AML-193 (cell line): Measurements from ENCODE around the gene COL4A1.

Source experiments
- DNase-seq, 2 experiments: peaks; one replicate each; lab custom pipeline; 2025; lab: John Stamatoyannopoulos, UW

COL4A1 gene

DNA sequence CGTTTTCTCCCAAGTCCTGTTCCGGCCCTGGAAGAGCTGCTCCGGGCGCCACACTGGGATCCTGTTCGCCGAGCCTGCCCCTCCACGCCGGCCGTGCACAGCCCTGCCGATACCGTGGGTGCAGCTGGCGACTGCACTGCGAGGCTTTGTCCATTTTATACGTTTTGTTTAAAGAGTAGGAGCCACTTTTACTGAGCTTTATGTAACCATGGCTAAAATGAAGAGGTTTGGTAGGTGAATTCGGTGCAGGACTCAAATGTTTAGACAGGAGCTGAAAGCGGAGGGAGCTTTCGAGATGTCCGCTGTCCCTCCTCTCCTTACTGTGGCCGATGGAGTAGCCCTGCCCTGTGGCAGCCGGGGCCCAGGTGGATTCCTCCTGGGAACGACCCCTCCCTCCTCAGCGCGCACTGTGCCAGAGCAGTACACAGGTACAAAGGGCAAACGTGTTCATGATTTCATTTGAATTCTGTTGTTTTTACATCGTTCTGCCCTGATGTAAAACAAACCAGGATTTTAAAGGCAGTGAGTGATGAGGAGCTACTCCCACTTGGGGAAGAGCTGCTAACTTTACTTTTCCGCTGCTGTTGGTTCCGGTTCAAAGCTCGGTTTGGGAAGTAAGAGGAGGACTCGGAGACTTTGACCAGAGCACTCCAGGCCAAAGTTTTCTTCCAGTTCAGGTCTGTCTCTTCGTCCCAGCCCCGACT, 1.9 kb upstream of the COL4A1 start:
- no peak for DNase-seq

DNA sequence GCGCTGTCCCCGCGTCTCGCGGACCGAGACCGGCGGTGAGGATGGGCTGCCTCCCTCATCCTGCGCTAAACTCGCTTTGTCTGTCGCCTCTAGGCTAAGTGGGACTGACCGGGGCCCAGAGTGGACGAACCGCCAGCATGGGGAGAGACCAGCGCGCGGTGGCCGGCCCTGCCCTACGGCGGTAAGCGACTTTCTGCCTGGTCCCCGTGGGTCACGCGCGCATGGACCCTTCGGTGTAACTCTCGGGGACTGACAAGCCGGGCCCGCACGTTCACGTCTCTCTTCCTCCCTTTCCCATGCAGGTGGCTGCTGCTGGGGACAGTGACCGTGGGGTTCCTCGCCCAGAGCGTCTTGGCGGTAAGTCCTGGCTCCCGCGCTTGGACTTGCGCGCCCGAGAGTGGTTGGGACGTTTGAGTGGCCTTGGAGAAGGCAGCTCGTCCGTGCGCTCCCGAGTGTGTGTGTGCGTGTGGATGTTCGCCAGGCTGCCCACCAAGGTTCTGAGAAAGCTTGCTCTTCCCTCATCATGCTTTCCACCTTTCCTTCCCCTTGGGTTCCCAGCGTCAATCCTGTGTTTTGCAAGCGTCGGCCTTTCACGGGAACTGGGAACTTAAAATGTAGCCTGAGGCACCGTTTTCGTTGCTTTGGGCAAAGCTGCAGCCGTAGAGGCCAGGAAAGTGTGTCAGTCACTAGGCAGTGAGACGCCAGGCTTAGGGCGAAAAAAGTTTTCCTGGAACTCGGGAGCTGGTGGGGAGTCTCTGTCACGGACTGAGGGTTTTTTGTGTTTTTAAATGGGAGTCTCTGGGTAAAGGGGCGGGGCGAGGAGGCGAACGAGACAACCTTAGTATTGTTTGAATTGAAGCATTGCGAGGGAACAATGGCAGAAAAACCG, 1.1 kb upstream of the COL4A1 start:
- no peak for DNase-seq

DNA sequence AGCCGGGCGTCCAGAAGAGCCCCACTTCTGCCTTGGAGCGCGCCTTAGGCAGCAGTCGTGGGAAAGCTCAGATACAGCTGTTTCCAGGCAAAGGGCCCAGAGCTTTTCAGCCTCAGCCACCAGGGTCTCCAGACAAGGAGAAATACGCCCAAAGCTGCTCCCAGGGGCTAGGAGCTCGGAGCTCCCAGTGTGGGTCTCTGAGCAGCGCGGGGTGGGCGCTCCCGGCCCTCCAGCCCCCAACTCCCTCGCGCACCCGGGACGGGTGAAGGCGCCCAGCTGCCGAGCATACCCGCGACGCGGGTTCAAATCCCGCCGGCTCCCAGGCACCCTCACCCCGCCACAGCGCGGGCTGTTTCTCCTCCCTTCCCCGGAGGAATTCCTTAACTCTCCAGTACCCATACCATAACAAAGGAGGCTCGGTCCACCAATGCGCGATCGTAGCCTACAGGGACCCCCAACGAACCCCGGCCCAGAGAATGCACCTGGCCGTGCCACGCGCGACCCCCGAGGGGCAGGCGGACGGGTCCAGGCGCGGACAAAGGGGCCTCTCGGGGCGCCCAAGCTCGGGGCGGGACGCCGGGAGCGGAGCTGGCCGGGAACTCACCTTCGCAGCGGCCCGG, 507 bp downstream of the COL4A1 start:
- DNase-seq = no peak

GRCh38 chr13:110305949-110306339, 1.0 kb downstream of the COL4A1 start:
- no peak for DNase-seq

DNA sequence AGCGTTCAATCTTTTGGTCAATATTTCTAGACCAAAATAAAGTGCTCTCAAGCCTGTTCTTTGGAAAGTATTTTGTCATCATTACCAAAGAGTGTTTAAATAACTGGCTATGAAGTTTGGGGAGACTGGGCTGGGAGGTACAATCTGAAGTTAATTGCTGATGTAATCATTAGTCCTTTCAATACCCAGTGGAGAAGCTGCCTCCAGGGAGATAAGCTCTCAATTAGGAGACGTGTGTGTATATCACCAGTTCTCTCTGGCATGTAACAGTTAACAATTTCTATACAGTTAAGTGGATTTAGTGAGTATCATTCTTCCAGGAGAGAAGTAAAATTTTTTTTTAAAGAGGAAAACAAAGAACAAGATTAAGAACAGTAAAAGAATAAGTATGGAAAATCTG, 1.4 kb downstream of the COL4A1 start:
- no peak for DNase-seq

DNA sequence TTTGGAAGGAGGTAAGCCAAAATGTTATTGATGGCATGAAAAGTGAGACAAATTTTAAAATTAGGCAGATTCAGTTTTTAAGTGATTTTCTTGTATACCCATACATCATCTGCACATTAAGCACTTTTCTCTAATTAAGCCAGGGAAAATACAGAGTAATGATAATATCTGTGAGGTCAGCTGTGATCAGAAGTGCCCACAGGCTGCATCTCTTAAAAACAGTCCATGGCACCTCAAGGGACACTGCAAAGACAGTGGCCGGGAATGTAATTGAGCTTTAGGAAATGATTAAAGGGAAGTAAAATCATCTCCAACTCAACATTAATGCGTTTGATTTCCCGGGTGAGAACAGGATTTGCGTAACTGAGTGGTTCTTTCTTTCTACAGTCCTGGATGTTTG, 2.0 kb downstream of the COL4A1 start:
- no peak for DNase-seq

GRCh38 chr13:110304256-110304655, 2.7 kb downstream of the COL4A1 start:
- DNase-seq = no peak

- DNase-seq = no peak
Measured at GRCh38 chr13:110303644-110304043, 3.3 kb downstream of the COL4A1 start.

- DNase-seq = no peak
Measured at GRCh38 chr13:110302997-110303396, 4.0 kb downstream of the COL4A1 start.

GRCh38 chr13:110301606-110302553, 5.1 kb downstream of the COL4A1 start:
- no peak for DNase-seq

- no peak for DNase-seq
Measured at GRCh38 chr13:110301083-110301482, 5.9 kb downstream of the COL4A1 start.

DNA sequence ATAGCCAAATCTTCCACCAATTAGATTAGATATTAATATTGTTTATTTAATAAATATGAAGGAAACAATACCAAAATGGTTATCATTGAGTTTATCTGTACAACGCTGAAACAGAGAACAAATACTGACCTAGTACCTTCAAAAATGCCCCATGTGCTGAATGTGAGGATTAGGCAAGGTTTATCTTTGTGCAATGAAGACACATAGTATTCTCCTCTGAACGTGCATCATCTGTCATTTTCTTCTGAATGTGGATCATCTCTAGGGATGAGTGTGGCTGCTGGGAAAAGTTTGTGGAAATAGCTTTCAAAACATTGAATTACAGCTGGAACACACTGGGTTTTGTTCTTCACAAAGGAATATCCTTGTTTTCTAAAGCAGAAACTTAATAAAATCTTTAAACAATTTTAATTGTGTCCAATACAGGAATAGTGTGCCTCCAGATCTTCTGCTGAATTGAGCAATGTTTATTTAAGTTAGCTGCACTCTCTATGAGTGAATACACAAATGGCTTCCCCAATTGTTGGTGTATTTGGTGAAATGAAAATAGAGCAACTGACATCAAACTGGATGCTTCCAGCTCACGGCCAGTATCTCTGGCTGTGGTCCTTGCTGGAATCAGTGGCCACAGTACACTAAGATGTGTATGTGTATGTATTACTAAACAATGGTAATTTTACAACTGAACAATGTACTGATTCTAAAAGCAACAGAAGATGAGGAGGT, 6.7 kb downstream of the COL4A1 start:
- DNase-seq = no peak

DNA sequence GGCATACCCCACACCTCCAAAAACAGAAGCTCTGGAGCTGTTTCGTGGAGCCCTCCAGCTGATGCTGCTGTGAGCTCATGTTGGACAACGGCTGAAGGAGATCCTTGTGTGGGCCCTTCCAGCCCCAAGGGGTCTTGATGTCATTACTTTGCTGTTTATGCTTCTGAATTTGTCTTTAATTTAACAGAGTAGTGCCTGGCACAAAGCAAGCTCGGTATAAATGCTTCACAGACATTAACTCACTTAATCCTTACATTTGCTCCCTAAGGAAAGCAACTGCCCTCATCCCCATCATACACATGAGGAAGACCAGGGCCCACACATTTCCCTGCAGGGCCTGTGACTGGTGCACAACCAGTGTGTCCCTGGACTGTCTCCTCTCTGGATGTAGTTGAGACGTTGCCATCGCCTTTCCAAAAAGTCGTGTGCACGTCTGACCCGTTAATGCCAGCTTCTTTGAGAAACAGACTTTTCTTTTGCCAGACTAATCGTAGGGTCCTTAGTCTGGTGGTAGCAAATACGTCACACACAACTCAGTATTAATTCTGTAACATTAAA, 7.6 kb downstream of the COL4A1 start:
- DNase-seq = no peak

- no peak for DNase-seq
Measured at GRCh38 chr13:110298505-110299282, 8.3 kb downstream of the COL4A1 start.

DNA sequence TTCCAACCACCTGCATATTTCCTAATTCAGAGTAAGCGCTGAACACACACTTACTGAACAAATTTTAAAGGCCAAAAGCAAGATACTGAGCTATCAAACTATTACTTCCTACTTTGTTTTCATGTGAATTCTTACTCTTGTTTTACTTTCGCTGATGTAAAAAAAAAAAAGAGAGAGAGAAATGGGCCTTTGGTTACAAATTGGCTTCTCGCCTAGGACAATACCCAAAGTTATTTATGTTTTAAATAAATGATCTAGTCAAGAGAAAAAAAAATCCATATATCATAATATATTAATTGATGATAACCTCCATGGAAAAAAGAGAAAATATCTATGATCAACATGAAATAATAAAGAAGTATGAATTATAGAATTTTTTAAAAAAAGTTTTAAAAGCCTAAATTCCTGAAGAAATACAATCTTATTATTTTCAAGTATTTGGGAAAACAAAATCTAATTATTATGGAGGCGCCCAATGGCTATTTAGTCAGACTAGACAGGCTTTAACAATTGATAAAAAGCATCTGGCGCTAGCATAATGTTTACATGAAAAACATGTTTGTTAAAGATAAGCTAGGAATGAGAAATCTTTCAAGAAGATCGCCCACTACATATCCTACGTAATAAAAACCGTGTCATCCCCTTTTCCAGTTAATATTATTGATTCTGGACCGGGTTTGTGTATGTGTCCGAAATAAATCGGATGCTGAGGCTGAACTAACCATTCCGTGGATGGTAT, 9.0 kb downstream of the COL4A1 start:
- DNase-seq = no peak

GRCh38 chr13:110297011-110297410, 9.9 kb downstream of the COL4A1 start:
- no peak for DNase-seq

DNA sequence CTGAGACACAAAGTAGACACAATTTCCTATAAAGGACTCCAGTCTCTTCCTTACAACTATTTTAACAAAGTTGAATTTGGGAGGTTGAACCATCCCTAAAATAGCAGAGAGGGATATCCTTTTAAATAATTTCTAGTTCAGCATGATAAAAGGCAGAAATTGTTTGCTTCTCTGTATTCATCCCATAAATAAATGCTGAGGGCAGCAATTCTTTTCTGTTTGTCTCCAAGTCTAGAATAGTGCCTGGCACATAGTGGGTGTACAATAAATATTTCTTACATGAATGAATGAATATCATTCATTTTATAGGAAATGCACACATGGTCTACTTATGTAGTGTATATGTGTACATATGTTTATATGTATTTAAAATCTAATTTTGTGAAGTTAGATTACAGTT, 12.3 kb downstream of the COL4A1 start:
- no peak for DNase-seq

GRCh38 chr13:110294146-110294545, 12.8 kb downstream of the COL4A1 start:
- no peak for DNase-seq

- DNase-seq = no peak
Measured at GRCh38 chr13:110293649-110294048, 13.3 kb downstream of the COL4A1 start.
